Choroid plexus epithelial cell (primary cell): Measurements from ENCODE around the gene HINFP.

Experiments
- DNase-seq: peaks from one replicate; pipeline ENCODE4 v3.0.0-alpha.2; 2010; ENCODE audit warnings: low read depth
- H3K4me3 ChIP-seq: 2 replicates; pipeline ENCODE4 v1.5.1; 2011; ENCODE audit warnings: low read depth, mild to moderate bottlenecking, control low read depth, low read length, moderate library complexity
- TF ChIP-seq, protein P1 (sequence below): conservative IDR thresholded peaks from 2 replicates; pipeline ENCODE4 v1.5.1; 2011; ENCODE audit warnings: low read depth, mild to moderate bottlenecking, control low read depth, inconsistent platforms, low read length, moderate library complexity

HINFP gene

DNA sequence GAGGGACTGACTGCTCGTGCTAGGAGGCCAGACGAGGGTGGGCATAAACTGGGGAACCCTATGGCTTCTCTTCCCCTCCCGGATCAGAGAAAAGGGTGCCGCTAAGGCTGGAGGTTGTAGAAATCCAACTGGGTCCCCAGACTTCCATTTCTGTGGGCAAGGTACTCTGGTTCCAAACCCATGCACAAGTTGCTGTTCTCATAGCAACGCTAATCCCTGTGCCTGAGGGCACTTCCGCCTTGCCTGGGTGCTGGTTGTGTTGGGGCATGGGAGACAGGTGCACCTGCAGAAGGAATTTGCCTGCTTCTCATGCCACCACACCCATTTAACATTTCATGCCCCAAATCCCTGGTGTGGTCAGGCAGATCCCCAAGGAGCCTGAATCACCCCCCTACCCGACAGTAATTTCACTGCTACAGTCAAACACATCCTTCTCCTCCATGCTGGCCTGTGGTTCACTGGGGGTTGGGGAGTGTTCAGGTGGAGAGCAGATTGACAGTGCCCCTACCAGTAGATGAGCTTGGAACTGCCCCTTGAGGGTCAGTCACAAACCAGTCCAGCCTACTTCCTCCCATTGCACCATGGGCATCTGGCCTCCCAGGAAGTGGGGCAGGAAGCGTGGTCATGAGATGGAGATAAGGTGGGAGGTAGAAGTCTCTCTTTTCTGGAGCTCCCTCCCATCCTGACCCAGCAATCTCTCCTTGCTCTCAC lies 13.1 kb upstream of the HINFP start:
- peak; percentile 30 for DNase-seq
- TF ChIP-seq, protein P1, sequence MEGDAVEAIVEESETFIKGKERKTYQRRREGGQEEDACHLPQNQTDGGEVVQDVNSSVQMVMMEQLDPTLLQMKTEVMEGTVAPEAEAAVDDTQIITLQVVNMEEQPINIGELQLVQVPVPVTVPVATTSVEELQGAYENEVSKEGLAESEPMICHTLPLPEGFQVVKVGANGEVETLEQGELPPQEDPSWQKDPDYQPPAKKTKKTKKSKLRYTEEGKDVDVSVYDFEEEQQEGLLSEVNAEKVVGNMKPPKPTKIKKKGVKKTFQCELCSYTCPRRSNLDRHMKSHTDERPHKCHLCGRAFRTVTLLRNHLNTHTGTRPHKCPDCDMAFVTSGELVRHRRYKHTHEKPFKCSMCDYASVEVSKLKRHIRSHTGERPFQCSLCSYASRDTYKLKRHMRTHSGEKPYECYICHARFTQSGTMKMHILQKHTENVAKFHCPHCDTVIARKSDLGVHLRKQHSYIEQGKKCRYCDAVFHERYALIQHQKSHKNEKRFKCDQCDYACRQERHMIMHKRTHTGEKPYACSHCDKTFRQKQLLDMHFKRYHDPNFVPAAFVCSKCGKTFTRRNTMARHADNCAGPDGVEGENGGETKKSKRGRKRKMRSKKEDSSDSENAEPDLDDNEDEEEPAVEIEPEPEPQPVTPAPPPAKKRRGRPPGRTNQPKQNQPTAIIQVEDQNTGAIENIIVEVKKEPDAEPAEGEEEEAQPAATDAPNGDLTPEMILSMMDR, result no peak
- peak overlapping the region; percentile 86 for H3K4me3 ChIP-seq

DNA sequence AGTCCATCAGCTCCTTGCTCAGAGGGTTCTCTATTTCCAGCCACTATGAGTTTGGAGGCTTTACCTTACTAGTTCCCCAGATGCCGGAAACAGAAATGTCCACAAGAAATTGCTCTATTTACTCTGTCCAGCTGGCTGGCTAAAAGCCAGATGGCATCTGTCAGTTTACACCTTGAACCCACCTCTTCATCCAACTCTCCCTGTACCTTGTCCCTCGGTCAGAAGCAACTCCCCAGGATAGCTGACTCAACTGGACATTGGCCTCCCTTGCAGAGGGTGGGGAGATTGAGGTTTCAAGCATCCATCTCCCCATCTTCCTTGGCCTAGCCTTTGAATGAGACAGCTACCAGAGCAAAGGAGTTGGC lies 12.5 kb upstream of the HINFP start:
- peak overlapping the region; percentile 86 for H3K4me3 ChIP-seq
- TF ChIP-seq, protein P1, result no peak
- no peak for DNase-seq

DNA sequence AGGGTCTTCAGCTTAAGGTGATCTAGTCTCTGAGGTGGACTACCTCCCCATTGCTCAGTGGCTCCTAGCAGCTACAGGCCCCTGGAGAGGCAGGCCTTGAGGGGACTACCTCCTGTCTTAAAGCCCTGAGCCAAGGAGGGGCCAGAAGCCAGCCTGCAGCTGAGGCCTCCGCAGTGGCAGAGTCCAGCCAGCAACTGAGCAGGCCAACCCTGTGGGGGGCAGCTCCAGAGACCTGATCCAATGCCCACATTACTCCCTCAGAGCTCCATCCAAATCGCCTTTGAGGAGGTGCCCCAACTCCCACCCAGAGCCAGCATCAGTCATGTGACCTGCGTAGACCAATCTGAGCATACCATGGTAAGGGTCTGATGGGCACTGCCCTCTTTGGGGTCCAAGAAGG lies 11.5 kb upstream of the HINFP start:
- TF ChIP-seq, protein P1, result no peak
- no peak for DNase-seq
- H3K4me3 ChIP-seq, result no peak overlapping the region

DNA sequence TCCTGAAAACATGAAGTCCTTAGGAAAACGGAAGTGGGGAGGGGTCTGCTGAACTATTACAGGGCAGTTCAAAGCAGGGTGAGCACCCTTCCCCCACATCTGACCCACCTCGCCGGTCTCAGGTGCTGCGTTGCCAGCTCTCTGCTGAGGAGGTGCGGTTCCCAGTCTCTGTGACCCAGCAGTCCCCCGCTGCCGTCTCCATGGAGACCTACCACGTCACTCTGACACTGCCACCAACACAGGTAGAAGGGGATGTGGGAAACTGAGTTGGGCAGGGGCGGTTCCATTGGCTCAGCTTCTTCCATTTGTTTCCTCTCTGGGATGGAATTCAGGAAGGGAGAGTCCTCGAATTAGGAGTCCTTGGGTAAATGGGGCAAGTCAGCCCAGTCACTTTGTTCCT lies 10.9 kb upstream of the HINFP start:
- DNase-seq, result no peak
- TF ChIP-seq, protein P1, result no peak
- H3K4me3 ChIP-seq, result no peak overlapping the region

DNA sequence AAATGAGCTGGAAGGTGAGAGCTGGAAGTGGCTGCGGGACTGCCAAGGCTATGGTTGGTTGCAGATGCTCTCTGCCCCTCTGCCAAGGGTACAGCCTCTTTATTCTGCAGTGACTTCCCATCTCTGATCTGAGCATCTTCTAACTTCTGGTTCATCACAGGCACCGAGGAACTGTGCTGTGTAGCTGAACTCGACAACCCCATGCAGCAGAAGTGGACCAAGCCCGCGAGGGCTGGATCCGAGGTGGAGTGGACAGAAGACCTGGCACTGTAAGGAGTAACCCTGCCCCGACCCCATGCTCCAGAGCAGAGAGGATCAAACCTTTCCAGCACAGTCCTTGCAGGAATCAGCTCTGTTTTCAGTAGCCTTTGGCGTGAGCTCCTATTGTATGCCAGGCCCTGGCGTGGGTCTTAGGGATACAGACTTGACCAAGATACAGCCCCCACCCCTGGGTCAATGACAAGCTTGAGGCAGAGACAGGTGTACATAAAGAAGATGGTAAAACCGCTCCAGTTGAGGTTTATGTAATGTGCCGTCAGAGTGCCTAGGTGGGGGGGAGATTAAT lies 9.9 kb upstream of the HINFP start:
- H3K4me3 ChIP-seq, result no peak overlapping the region
- TF ChIP-seq, protein P1, result no peak
- DNase-seq, result no peak

DNA sequence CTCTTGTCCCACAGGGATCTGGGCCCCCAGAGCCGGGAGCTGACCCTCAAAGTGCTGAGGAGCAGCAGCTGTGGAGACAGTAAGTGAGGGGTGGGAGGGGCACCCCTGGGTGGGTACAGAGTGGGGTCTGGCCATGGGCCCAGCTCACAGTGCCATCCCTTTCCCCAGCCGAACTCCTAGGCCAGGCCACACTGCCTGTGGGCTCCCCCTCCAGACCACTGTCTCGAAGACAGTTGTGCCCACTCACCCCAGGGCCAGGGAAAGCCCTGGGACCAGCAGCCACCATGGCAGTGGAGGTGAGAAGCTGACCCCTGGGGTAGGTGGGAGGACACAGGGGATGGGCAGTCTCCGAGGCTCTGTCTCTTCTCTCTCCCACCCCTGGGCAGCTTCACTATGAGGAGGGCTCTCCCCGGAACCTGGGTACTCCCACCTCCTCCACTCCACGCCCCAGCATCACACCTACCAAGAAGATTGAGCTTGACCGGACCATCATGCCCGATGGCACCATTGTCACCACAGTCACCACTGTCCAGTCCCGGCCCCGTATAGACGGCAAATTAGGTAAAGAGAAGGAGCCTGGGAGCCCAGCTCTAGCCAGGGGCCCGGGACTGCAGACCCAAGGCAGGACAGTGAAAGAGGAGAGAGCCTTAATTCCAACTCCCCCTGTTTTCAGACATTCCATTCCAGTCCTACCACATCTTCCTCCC lies 8.9 kb upstream of the HINFP start:
- no peak for DNase-seq
- no peak overlapping the region for H3K4me3 ChIP-seq
- TF ChIP-seq, protein P1, result no peak
